HG03571 (cell line): ENCODE measurements around the gene CCDC91.

Experiments
- ATAC-seq: cut with Tn5 transposase; IDR thresholded peaks from one replicate; pipeline ENCODE4 v1.9.1; 2021; ENCODE audit not compliant: unreplicated experiment

CCDC91 gene

GRCh38 chr12:28513983-28514382, 323.7 kb downstream of the CCDC91 start:
- ATAC-seq = no peak

- no peak for ATAC-seq
These were observed 326.8 kb downstream of the CCDC91 start for GRCh38 chr12:28517101-28517500.

DNA sequence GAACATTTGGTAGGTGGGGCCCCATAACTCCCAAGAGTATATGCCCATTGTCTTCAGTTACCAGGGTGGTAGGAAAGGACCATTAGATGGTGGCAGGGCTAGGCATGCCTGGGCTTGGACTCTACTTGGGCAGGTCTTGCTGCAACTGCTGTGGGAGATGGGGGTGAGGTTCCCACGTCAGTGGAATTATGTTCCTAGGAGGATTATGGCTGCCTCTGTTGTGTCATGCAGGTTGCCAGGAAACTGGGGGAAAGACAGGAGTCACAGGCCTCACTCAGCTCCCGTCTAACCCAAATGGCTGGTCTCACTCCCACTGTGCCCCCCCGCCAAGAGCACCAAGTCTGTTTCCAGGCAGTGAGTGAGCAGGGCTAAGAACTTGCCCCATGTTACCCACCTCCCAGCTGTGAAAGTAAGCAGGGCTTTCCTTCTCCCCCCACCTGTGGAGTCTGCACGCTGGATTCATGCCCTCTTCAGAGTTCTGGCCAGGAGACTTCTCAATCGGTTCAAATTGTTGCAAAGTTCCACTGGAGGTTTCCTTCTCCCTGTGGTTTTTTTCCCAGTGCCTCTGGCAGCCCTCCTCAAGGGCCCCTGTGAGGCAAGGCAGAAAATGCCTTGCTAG, 337.5 kb downstream of the CCDC91 start:
- no peak for ATAC-seq

- ATAC-seq = no peak
These were observed 345.0 kb downstream of the CCDC91 start for GRCh38 chr12:28535216-28535615.

GRCh38 chr12:28536088-28536487, 345.8 kb downstream of the CCDC91 start:
- ATAC-seq = no peak

DNA sequence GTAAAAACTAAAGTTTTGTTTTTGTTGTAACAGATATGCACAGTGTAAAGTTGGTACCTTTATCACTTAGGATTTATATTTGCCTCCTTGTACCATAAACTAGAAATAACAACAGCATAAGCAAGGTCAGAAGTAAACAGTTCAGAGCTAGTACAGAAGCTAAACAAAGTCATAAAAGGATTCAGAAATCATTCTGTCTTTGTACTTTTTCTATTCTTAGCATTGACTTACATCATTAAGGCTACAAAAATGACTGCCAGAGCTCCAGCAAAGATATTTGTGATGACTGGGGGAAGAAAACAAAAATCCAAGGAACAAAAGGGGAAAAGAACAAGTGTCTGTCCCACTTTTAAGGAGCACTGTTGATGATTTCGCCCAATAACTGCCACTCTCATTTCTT, 347.2 kb downstream of the CCDC91 start:
- no peak for ATAC-seq

- ATAC-seq = no peak
These were observed 349.6 kb downstream of the CCDC91 start for GRCh38 chr12:28539691-28540323.

DNA sequence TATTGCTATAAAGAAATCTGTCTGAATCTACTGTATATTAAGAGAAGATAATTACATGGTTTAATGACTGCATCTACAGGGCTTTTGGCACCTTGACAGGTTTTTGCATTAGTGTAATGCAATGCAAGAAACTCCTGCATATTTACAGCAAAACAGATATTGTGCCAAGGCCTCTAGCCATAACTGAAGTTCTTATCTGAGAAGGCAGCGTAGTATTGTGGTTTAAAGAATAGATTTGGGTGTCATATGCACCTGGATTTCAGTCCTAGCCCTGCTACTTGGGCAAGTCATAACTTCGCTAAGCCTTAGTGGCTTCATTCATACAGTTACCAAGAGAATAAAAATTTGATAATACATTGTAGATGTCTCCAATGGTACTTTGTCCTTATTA, 350.1 kb downstream of the CCDC91 start:
- ATAC-seq = no peak

- ATAC-seq = no peak
These were observed 353.0 kb downstream of the CCDC91 start for GRCh38 chr12:28543021-28543890.

- no peak for ATAC-seq
These were observed 360.8 kb downstream of the CCDC91 start for GRCh38 chr12:28550757-28551704.

- ATAC-seq = no peak
These were observed 362.2 kb downstream of the CCDC91 start for GRCh38 chr12:28552251-28552970.

DNA sequence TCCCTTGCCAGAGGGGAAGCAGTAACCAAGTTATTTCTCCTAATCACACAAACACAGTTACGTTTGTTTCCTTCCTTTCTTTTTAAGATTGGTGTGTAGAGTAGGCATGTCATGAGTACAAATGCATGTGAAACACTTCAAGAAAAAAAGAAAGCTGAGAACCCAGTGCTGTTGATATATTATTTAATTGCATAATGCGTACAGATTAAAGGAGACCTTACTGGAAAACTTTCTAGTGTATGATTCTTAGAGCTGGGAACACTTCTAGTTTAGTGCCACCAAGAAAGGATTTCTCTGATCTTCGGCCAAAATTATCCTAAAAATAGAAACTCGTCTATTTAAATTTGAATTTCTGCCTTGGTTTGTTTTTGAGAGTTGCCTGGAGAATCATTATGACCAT, 365.5 kb downstream of the CCDC91 start:
- ATAC-seq = no peak

GRCh38 chr12:28558250-28558649, 368.0 kb downstream of the CCDC91 start:
- ATAC-seq = no peak

DNA sequence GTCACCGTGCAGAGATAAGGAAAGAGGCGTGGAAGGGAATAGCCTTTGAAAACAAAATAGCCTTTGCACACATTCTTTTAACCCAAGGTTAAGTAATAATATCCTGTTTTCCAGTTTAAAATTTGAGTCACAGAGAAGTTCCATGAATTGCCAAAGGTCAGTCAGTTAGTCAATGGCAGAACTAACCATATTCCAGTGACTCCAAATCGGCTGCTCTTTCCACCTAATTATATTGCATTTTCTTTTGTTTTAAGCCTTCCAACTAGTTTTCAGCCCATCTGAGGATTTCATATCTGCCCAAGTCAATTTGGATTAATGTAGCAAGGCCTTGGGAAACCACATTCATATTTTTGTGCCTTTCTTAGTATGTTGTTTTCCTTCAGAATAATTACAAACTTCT, 373.0 kb downstream of the CCDC91 start:
- ATAC-seq = no peak

DNA sequence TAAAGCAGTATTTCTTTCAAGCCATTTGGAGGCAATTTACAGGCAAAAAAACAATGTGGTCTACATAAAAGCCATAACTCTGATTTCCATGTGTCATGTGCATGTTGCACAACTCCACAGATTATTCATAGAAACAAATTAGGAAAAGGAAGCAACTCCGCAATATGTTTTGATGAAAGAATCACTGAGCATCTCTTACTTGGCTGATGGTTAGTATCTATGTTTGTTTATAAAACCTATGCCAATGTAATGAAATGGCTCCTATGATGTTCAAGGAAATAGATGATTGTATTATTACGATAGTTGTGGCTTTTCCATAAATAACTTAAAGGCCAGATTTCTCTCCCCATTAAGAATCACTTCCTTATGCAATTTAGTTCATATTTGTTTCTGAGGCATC, 373.7 kb downstream of the CCDC91 start:
- ATAC-seq = no peak

GRCh38 chr12:28568118-28568517, 377.9 kb downstream of the CCDC91 start:
- no peak for ATAC-seq

DNA sequence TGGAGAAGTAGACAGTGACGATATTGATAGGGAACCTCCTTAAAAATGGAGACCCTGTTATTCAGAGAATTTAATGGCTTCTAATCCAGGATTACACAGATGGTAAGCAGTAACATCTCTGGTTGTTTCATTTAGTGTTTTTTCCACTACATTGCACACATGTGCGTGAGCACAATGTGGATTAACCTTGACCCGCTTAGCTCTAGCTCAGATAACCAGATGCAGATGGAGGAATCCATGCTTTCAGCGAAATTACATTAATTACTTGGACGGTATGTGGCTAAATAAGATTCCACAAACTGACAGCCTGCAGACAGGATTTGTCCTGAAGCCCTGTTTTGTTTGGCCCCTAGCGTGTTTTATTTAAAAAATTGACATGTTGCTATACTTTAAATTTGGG, 378.4 kb downstream of the CCDC91 start:
- ATAC-seq = no peak

GRCh38 chr12:28569698-28570411, 379.6 kb downstream of the CCDC91 start:
- ATAC-seq = no peak

GRCh38 chr12:28570811-28571210, 380.6 kb downstream of the CCDC91 start:
- no peak for ATAC-seq
